Ramos (cell line): ENCODE results near the gene NEURL1.
"Not testable (repeated sequence)": the region's sequence is repeated elsewhere in the genome, so short reads cannot be mapped to it uniquely, and the experiment has no call there.

Source experiments
- in situ Hi-C: fragments of 300-500 bp; cut with MboI; formaldehyde crosslinking; loops from one replicate; pipeline ENCODE4 v1.14.3; 2022; ENCODE audit warnings: low sequenced_read_pairs; ENCODE audit not compliant: unreplicated experiment

NEURL1 gene

DNA sequence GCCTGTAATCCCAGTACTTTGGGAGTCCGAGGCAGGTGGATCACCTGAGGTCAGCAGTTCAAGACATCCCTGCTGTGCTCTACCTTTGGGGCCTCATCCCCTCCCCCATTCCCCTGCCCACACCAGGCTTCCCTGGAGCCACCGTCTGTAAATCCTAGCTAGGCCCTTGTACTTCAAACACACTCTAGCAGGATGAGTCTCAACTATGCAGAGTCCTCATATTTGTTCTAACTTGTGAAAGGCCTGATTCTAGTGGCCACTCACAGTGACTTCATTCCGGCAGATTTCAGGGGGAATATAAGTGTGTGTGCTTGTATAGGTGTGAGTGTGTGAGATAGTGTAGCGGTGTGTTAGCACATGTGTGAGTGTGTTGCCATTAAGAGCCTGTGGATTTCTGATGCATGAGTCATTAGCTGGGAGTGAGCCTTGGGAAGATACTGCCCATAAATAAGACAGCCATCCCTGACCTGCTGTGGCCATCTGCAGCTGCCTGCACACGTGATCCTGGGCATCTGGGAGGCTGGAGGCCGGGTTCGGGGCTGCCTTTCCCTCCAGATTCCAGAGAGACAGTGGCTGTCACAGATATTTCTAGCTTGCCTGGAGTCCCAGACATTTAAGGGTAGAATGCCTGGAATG is 1.7 kb upstream of the NEURL1 start:
- in situ Hi-C loops, result loop anchor here (25.0 kb wide), 1 partner anchor 580 kb away; the partner anchor contains the start of gene CNNM2

DNA sequence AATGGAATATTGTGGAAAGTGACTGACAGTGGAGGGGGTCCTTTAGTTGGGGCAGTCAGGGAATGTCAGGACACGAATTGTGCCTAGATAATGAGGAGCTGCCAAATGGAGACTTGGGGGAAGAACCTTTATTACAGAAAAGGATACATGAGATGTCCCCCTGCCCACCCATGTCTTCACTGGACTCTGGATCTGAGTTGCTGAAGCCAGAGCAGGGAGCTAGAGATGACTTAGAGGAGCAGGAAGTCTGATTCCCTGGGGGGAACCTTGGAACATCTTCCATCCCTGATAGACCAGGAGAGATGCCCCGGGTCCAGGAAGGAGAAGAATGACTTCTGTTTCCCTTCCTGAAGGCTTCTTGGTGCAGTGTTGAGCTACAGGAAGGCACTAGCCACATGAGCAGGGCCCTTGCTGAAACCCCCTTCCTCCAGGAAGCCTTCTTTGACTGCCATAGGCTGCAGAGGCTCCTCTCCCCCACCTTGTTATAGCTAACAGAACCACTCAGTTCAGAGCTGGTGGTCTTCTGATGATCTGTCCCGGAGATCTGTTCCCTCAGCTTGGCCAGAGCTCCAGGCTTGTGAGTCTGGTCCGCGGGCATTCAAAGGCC is 747 bp upstream of the NEURL1 start:
- in situ Hi-C loops, result loop anchor here (25.0 kb wide), 1 partner anchor 580 kb away; the partner anchor contains the start of gene CNNM2

DNA sequence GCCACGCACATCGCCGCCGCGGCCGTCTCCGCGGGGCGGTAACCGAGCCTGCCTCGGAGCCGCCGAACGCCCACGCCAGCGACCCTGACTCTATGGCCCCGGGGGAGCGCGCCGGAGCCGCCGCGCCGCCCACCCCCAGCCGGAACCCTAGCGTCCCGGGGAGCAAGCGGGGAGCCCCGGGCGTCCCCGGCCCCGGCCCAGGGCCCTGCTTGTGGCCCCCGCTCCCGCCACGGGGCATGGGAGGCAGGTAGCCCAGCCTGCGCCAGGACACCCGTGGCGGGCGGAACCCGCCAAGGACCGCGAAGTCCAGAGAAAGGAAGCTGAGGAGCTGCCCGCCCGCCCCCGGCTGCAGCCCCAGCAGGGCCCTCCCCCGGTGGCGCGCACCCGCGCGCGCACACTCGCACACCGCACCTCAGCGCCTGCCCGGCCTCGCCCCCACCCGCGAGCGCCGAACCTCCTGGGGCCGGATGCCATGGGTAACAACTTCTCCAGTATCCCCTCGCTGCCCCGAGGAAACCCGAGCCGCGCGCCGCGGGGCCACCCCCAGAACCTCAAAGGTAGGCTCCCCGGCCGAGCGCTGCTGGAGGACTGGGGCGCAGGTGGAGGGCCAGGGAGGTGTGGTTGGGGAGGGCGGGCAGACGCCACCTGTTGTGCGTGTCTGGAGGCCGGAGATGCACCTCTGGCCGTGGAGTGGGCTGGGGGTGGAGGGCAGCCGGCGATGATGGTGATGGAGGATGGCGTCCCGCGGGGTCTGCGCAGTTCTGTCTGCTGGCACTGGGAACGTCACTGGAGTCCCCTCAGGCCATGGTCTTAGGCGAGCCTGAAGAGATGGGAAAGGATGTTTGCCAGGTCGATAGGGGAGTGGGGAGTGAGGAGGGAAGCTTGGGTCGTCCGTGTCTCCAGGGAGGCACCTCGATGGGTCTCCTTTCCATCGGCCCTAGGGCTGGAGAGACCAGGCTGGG is 692 bp downstream of the NEURL1 start:
- in situ Hi-C loops, result loop anchor here (25.0 kb wide), 1 partner anchor 582 kb away; the partner anchor contains the start of gene CNNM2

DNA sequence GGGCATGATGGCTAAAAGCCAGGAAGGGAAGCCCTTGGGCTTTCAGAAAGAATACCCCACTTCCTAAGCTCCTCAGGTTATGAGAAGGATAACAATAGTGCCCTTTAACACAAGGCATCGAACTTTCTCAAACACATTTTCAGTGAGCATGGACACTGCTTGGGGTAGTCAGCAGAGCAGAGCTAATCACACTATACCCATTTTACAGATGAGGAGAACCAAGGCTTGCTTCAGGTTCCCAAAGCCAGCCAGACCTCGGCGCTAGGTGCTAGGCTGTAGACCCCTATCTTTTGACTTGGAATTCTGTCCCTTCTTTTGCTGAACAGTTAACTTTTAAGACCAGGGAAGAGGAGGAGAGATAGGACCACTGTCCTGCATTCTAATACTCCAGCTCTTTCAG is 1.8 kb downstream of the NEURL1 start:
- in situ Hi-C loops, result loop anchor here (25.0 kb wide), 1 partner anchor 583 kb away; the partner anchor contains the start of gene CNNM2

DNA sequence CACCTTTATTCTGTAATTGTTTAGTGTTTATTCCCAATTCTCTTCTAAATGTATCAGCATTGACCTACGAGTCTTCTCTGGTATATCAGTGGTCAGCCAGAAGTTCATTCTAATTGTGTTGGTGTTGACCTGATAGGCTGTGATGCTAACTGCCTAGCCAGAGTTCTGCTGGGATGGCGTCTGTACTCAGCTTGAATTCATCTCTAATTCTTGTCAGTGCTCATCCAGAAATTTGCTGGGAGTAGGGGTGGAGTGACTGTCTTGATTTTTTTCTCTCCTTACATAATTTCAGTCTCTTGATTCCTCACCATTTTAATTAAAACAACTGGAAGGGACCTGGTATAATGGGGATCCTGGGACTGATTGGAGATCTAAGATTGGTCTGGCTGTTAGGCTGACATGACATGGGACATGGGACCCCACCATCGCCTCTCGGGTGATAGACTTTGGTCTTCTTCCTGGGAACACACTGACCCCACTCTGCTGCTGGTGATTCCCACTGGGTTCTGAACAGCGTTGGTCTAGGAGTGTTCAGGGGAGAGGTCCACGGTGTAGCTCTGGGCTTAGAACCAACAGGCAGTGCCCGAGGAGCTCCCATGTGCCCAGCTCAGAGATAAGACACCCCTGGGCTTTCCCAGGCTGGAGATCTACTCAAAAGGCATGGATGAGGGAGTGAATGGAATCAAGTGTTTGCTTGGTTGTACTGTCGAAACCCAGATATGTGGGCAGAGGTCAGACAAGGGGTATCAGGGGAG is 3.8 kb downstream of the NEURL1 start:
- in situ Hi-C loops, result loop anchor here (25.0 kb wide), 1 partner anchor 585 kb away; the partner anchor contains the start of gene CNNM2

DNA sequence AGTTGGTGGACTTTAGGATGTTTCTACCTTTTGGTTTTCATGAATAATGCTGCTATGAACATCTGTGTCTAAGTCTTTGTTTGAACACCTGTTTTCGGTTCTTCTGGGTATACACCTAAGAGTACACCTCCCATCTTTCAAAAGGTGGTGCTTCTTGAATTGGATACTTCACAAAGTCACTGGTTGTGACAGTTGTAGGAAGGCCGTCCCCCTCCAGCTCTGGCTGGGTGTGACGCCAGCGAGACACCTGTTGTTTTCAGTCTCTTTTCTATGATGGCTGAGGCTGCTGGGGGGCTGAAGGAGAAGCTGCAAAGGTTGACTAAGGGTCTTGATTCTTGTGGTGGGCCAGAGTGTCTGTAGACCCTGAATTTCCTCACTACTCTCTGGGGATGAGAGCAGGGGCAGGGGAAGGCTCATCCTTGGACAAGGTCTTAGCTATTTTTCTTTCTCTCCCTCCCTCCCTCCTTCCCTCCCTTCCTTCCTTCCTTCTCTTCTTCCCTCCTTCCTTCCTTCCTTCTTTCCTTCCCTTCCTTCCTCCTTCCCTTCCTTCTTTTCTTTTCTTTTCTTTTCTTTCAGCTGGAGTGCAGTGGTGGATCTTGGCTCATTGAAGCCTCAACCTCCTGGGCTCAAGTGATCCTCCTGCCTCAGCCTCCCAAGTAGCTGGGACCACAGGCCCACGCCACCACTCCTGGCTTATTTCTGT is 5.6 kb downstream of the NEURL1 start:
- in situ Hi-C loops, result loop anchor here (25.0 kb wide), 1 partner anchor 587 kb away; the partner anchor contains the start of gene CNNM2

DNA sequence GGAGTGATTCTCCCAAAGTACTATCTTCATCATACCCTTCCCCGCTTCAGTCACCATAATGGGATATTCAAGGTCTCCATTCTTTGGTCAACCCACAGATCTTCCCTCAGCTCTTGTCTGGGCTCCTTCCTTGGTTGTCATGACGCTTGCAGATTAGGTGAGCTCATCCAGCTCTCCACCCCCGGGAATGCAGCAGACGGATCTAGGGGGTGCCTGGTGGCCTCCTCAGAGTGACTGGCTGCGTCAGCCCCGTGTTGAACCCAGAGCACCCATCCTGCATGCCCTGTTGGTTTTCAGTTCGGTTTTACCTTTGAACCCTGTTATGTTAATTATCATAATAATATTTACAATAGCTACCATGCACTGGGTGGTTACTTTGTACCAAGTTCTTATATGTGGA is 6.4 kb downstream of the NEURL1 start:
- in situ Hi-C loops, result loop anchor here (25.0 kb wide), 1 partner anchor 588 kb away; the partner anchor contains the start of gene CNNM2

DNA sequence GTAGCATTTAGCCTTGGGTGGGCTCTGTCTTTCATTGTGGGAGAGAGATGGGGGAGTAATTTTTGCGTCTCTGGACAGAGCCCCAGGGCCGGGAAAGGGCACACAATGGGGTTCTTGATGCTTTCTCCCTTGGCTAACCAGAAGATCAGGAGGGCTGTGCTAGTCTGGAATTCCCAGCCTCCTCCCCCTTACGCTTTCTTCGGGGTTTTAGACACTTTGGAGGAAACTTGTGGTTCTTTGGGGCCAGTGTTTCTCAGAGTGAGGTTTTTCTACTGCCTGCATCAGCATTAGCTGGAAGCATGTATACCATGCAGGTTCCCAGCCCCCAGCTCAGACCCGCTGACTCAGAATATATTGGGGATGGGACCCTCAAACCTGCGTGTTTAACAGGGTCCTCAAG is 7.0 kb downstream of the NEURL1 start:
- in situ Hi-C loops, result no loop called here

DNA sequence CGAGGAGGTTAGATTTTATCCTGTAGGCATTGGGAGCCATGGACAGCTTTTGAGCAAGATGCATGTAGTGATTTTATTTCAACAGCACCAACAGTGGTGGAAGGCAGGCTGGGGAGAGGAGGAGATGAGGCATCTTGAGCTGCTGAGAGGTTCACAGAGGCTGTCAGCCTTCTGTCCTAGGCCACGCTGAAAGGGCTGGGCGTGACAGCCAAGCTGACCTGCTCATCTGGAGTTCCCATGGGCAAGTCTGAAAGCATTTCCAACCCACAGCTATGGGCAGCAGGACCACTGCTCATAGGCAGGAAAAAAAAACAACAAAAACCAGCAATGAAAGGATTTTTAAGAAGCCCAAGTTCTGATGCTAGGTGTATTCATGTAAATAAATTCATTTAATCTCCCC is 7.7 kb downstream of the NEURL1 start:
- in situ Hi-C loops, result no loop called here

DNA sequence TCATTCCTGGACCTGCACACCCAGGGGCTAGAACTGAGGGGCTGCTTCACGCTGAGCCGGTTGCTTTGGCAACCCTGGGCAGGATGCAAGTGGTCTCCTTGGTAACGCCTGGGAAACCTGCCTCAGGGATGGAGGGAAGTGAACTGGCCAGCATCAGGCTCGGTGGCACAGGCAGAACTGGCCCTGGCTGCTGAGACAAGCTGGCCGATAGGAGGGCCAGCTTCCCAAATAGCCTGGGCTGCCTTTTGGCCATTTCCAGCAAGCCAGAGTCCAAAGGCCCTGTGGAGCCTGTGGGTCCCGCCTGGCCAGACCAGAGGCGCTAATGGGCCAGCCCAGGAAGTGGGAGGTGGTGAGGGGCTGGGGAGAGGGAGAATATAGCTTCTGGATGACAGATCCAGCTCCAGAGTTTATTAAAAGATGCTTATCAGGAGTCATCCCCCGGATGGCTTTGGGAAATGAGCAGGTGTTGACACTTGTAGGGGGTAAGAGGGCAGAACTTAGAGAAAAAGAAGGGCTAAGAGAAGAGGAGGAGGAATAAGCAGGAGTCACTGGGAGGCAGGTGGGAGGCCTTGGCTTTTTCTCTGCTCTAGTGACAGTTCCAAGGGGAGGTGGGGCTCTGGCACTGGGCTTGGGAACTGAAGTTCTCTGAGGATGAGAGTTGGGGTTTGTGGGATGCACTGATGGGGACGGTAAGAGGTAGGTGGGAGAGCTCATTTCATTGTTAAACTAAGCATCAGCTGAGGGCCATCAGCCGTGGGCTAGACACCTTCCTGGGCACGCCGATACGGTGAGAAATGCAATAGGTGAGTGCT is 9.6 kb downstream of the NEURL1 start:
- in situ Hi-C loops, result no loop called here

DNA sequence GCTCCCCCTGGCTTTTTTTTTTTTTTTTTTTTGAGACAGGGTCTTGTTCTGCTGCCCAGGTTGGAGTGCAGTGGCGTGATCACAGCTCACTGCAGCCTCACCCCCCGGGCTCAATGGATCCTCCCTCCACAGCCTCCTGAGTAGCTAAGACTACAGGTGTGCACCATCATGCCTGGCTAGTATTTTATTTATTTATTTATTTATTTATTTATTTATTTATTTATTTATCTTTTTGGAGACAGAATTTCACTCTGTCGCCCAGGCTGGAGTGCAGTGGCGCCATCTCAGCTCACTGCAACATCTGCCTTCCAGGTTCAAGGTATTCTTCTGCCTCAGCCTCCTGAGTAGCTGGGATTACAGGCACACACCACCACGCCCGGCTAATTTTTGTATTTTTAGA is 10.3 kb downstream of the NEURL1 start:
- in situ Hi-C loops, result not testable (repeated sequence)

DNA sequence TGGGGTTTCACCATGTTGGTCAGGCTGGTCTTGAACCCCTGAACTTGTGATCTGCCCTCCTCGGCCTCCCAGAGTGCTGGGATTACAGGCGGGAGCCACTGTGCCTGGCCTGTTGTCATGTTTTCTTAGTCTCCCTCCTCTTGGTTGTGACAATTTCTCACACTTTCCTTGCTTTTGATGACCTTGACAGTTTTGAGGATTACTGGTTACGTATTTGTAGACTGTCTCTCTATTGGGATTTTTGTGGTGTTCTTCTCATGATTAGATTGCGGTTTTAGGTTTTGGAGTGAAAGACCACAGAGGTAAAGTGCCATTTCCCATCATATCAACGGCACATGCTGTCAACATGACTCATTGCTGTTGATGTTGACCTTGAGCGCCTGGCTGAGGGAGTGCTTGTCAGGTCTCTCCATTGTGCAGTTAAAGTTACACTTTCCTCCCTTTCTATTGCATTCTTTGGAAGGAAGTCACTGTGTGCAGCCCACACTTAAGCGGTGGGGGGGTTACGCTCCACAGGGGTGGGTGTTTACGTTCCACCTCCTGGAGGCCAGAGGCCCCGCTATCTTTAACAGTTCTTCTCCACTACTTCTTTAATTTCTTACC is 10.8 kb downstream of the NEURL1 start:
- in situ Hi-C loops, result no loop called here

DNA sequence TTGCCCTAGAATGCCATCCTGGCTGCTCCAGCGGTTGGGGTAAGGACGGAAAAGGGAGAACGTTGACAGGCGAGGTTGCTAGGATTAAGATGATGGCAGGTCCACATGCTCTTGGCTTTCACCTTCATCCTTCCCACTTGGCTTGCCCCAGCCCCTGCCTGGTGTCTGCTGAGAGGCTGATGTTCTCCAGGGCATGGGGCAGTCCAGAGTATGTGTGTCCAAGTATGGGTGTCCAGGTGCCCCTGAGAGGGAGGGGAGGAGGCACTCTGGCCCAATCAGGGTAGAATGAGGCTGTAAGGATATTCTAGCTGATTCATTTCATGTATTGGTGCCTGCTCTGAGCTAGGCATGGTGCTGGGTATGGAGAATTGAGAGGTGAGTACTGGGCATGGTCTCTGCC is 12.6 kb downstream of the NEURL1 start:
- in situ Hi-C loops, result no loop called here

DNA sequence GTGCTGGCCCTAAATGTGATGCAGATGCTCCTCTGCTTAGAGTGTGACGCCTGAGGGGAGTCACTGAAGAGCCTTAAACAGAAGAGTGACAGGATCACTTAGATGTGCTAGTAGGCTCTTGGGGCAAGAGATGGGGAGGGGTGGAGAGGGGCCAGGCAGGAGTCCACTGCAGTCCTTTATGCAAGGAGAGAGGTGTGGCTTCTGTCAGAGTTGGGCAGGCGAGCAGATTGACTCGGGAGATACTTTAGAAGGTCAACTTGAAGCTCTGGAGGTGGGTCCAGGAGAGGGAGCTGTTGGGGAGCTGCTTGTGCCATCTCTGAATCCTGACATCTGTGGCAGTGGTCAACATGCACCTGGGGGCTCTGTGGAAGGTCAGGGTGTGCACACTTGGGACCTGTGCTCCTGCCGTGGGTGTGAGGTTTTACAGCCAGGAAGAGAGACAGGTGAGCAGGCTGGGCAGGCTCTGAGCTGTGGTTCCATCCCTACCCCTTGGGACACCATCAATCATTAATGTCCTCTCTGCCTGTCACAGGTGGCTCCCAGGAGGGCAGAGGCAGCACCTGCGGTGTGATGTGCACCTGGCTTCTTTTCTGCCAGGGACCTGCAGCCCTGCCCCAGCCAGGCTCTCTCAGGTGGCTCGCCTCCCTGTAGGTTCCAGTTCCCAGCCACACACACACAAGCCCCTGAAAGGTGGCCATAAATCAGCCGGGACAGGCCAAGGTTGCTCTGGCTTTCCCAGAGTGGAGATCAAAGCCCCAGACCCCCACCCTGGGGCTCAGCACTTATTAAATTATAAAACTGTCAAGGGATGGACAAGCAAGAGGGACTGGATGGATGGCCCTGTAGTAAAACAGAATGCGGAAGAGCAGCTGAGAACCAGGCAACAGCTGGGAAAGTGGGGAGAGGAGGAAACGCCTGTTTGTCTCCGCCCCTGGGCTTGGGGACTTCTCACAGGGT is 14.0 kb downstream of the NEURL1 start:
- in situ Hi-C loops, result no loop called here

DNA sequence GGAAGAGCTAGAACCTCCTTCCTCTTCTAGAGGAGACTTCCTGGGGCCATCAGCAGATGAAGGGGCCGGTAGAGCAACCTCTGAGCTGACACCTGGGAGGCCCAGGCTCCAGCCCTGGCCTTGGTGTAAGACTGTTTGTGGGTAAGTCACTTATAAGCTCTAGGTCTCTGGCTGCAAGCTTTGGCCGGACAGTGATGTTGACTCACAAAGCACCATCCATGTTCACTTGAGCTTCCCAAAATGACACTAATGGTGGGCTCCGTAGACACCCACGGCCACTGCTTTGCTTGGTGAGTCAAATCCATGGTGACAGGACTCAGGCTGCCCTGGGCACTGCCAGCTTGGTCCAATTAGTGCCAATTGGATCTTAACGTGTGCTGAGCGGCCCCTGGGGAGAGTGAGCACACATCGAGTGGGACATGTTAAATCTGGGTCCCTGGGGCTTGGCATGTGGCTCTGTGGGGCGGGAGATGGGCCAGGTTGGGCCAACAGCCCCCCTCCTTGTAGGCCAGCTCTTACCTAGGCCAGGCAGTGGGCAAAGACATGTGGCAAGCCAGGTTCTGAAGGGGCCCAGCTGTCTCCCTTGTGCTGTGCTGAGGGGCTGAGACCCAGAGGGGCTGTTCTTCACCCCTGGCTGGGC is 16.7 kb downstream of the NEURL1 start:
- in situ Hi-C loops, result no loop called here
